PC-3 (cell line): Measurements from ENCODE around the gene OBP2B. TPM values are rescaled to one million over a fixed set of nuclear protein-coding genes. Genes with fewer than 3 reads are reported as not detected.

Experiments
- ATAC-seq: fragments of 200-7000 bp; cut with Tn5 transposase; 2 replicates; pipeline ENCODE4 v1.9.1; 2020; ENCODE audit warnings: mild to moderate bottlenecking, moderate library complexity
- BruUV-seq: library from RNA; stranded (reverse); fragments of 400-500 nt; replicated peaks from 2 replicates; lab custom pipeline; 2021; lab: Mats Ljungman, UMichigan
- CTCF ChIA-PET: fragments of 300-600 bp; sonication (Branson Sonifier 250); formaldehyde crosslinking; loops from one replicate; lab custom pipeline; 2022; ENCODE audit warnings: antibody characterized with exemption; lab: Charles Lee
- POLR2A ChIA-PET: fragments of 300-600 bp; sonication (Branson Sonifier 250); formaldehyde crosslinking; loops from one replicate; lab custom pipeline; 2022; ENCODE audit warnings: antibody characterized with exemption; ENCODE audit not compliant: unreplicated experiment; lab: Charles Lee
- DNase-seq: peaks from one replicate; pipeline ENCODE4 v3.0.0-alpha.2; 2015
- H2AFZ ChIP-seq: fragments of 300-600 bp; sonication (generic); 2 replicates; pipeline ENCODE4 v1.6.0; 2016; ENCODE audit warnings: antibody characterized with exemption, low read length
- H3F3A ChIP-seq: fragments of 300-600 bp; sonication (generic); one replicate; pipeline ENCODE4 v1.6.0; 2017; ENCODE audit warnings: antibody characterized with exemption, low read length, control low read depth, mild to moderate bottlenecking; ENCODE audit not compliant: unreplicated experiment
- H3K27ac ChIP-seq: fragments of 300-600 bp; sonication (generic); 2 replicates; pipeline ENCODE4 v1.5.1; 2016; ENCODE audit warnings: mild to moderate bottlenecking, low read length
- H3K27me3 ChIP-seq: fragments of 300-600 bp; sonication (generic); 2 replicates; pipeline ENCODE4 v1.6.1; 2016; ENCODE audit warnings: low read length, mixed read lengths
- H3K36me3 ChIP-seq: fragments of 300-600 bp; sonication (generic); 2 replicates; pipeline ENCODE4 v1.6.1; 2016; ENCODE audit warnings: low read depth, mixed run types, low read length, mixed read lengths
- H3K4me1 ChIP-seq: fragments of 300-600 bp; sonication (generic); 2 replicates; pipeline ENCODE4 v1.5.1; 2016; ENCODE audit warnings: low read length; ENCODE audit not compliant: insufficient read depth
- H3K4me2 ChIP-seq: fragments of 300-600 bp; sonication (generic); 2 replicates; pipeline ENCODE4 v1.6.0; 2016; ENCODE audit warnings: low read length
- H3K4me3 ChIP-seq: fragments of 300-600 bp; sonication (generic); 2 replicates; pipeline ENCODE4 v1.5.1; 2016; ENCODE audit warnings: mild to moderate bottlenecking, low read length, mixed read lengths
- H3K79me2 ChIP-seq: fragments of 300-600 bp; sonication (generic); 2 replicates; pipeline ENCODE4 v1.6.1; 2017; ENCODE audit warnings: low read length, mixed read lengths
- H3K9ac ChIP-seq: fragments of 300-600 bp; sonication (generic); 2 replicates; pipeline ENCODE4 v1.6.0; 2016; ENCODE audit warnings: mild to moderate bottlenecking, low read length
- H3K9me2 ChIP-seq: fragments of 300-600 bp; sonication (generic); replicated peaks from 2 replicates; pipeline ENCODE4 v1.6.1; 2016; ENCODE audit warnings: mixed run types, low read length, mixed read lengths
- H3K9me3 ChIP-seq: fragments of 300-600 bp; sonication (generic); 2 replicates; pipeline ENCODE4 v1.6.1; 2016; ENCODE audit warnings: low read length, mixed read lengths
- H4K20me1 ChIP-seq: fragments of 300-600 bp; sonication (generic); 2 replicates; pipeline ENCODE4 v1.6.1; 2016; ENCODE audit warnings: low read length, mixed read lengths
- CTCF ChIP-seq: fragments of 300-600 bp; sonication (generic); conservative IDR thresholded peaks from 2 replicates; pipeline ENCODE4 v1.5.1; 2017; ENCODE audit warnings: antibody characterized with exemption, low read depth, mild to moderate bottlenecking, low read length
- EZH2 ChIP-seq: fragments of 300-600 bp; sonication (generic); IDR thresholded peaks from one replicate; pipeline ENCODE4 v1.6.1; 2017; ENCODE audit warnings: antibody characterized with exemption, mild to moderate bottlenecking, low read length; ENCODE audit not compliant: unreplicated experiment
- EZH2phosphoT487 ChIP-seq: fragments of 300-600 bp; sonication (generic); IDR thresholded peaks from 2 replicates; pipeline ENCODE4 v1.6.1; 2018; ENCODE audit warnings: mild to moderate bottlenecking, antibody characterized with exemption, low read length, borderline replicate concordance
- intact Hi-C: fragments of 100-400 bp; cut with micrococcal nuclease; formaldehyde crosslinking; loops from 2 replicates; pipeline ENCODE4 v1.9.0; 2023
- total RNA-seq: library from RNA; depleted of rRNA; stranded (reverse); fragments of >200 nt; gene quantifications from 2 replicates; pipeline ENCODE4 v1.2.3, GENCODE V29; 2014

The OBP2B gene
- total RNA-seq, 1 experiment from 2014 or later: not detected

GRCh38 chr9:133204335-133204992, 4.6 kb downstream of the OBP2B start:
- Histone ChIP-seq H3K9me2 (no peaks in the 10 kb centered on the region), H2AFZ (no peak overlapping the region), H3K4me3 (no peak overlapping the region), H3K27me3 (no peaks in the 10 kb centered on the region), H3K79me2 (no peaks in the 10 kb centered on the region), H4K20me1 (no peaks in the 10 kb centered on the region), H3K9me3 (no peaks in the 10 kb centered on the region), H3K27ac (no peak overlapping the region), H3K4me1 (peaks cover 2% of the 10 kb centered on the region; the same call in 1 of the 2 replicates), H3F3A (no peaks in the 10 kb centered on the region), H3K9ac (no peak overlapping the region), H3K4me2 (no peak overlapping the region), H3K36me3 (no peaks in the 10 kb centered on the region)
- DNase-seq (no peak), ATAC-seq (no peak)
- ChIA-PET POLR2A (no interaction called here), CTCF (no interaction called here)
- no TSS peak for BruUV-seq
- intact Hi-C loops: no loop called here
- TF ChIP-seq CTCF (no peak), EZH2 (no peak), EZH2phosphoT487 (no peak)

GRCh38 chr9:133203506-133204075, 5.5 kb downstream of the OBP2B start:
- ATAC-seq (no peak), DNase-seq (no peak)
- no peak overlapping the region for H3K4me2 ChIP-seq
- no peak overlapping the region for H2AFZ ChIP-seq
- no peaks in the 10 kb centered on the region for H3F3A ChIP-seq
- H3K9me3 ChIP-seq: no peaks in the 10 kb centered on the region
- no peak overlapping the region for H3K27ac ChIP-seq
- TF ChIP-seq EZH2phosphoT487: no peak
- TF ChIP-seq EZH2: no peak
- TF ChIP-seq CTCF: no peak
- no peak overlapping the region for H3K9ac ChIP-seq
- intact Hi-C loops: no loop called here
- no peaks in the 10 kb centered on the region for H3K79me2 ChIP-seq
- H3K36me3 ChIP-seq: no peaks in the 10 kb centered on the region
- H4K20me1 ChIP-seq: no peaks in the 10 kb centered on the region
- H3K4me1 ChIP-seq: no peaks in the 10 kb centered on the region
- H3K9me2 ChIP-seq: no peaks in the 10 kb centered on the region
- no peaks in the 10 kb centered on the region for H3K27me3 ChIP-seq
- ChIA-PET CTCF (no interaction called here), POLR2A (no interaction called here)
- no peak overlapping the region for H3K4me3 ChIP-seq
- no TSS peak for BruUV-seq

- no peak overlapping the region for H3K4me2 ChIP-seq
- no peaks in the 10 kb centered on the region for H3K9me2 ChIP-seq
- no peaks in the 10 kb centered on the region for H4K20me1 ChIP-seq
- no peak overlapping the region for H3K9ac ChIP-seq
- no peak overlapping the region for H3K4me3 ChIP-seq
- H2AFZ ChIP-seq: no peak overlapping the region
- no peak for TF ChIP-seq CTCF
- TF ChIP-seq EZH2phosphoT487: no peak
- no peak for TF ChIP-seq EZH2
- no peak overlapping the region for H3K27ac ChIP-seq
- H3K36me3 ChIP-seq: no peaks in the 10 kb centered on the region
- no peak for DNase-seq
- no peaks in the 10 kb centered on the region for H3K27me3 ChIP-seq
- no peaks in the 10 kb centered on the region for H3F3A ChIP-seq
- H3K9me3 ChIP-seq: no peaks in the 10 kb centered on the region
- BruUV-seq: no TSS peak
- no peaks in the 10 kb centered on the region for H3K4me1 ChIP-seq
- intact Hi-C loops: no loop called here
- no peaks in the 10 kb centered on the region for H3K79me2 ChIP-seq
- CTCF ChIA-PET: no interaction called here
- no peak for ATAC-seq
- POLR2A ChIA-PET: no interaction called here
Measured at GRCh38 chr9:133202688-133203453, 6.2 kb downstream of the OBP2B start.
